Measurements from ENCODE around the gene MATR3.
"Not testable (repeated sequence)": the region's sequence is repeated elsewhere in the genome, so short reads cannot be mapped to it uniquely, and the experiment has no call there.

The MATR3 gene

DNA sequence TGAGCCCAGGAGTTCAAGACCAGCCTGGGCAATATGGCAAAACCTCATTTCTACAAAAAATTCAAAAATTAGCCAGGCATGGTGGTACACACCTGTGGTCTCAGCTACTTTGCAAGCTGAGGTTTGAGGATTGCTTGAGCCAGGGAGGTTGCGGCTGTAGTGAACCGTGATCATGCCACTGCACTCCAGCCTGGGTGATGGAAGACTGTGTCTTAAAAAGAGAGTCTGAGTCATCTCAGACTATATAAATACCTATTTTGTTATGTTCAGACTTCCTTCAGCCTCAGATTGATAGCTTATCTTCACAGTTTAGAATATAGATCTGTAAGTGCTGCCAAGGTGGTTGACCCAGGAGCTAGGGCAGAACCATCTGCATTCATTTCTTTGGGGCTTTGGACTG is 46.5 kb downstream of the MATR3 start:
- in situ Hi-C loops (cut with MboI; ENCODE audit: low pct_unique_long_range_greater_than_20kb, low sequenced_read_pairs) = no loop called here
- DNase-seq = no peak

- DNase-seq = no peak
- in situ Hi-C loops (cut with MboI; ENCODE audit: low pct_unique_long_range_greater_than_20kb, low sequenced_read_pairs) = no loop called here
Measured at GRCh38 chr5:139341187-139341688, 47.7 kb downstream of the MATR3 start.

DNA sequence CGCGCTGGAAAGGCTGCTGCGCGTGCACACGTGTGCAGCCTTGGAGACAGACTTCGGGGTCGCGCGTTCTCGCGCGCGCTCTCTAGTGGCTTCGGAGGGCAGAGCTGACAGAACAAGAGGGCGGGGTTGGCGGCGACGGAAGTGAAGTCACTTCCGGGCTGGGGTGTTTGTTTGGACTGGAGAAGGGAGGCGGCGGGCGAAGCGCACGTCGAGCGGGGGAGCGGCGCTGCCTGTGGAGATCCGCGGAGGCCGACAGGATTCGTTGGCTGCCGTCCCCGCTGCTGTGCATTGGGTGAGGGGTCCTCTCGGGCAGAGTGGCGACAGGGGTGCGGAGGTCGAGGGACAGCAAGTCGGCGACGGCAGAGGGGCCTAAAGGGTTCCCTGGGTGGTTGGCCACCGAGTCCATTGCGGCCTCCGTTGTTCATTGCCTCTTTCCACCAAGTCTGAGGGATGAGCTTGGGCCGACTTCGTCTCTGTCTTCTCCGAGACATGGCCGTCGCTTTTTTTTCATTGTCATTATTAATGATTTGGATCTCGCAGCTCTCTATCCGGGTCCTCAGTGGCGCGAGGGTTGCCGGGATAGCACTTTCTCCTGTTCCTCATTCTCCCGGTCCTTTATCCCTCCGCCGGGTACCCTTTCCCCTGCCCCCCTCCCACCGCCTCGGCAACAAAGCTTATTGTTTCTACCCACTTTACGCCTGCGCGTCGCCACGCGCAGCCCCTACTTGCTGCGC is 48.3 kb downstream of the MATR3 start, which contains the start of gene PAIP2:
Gene PAIP2 (plus strand): TSS at position 166 of the 734 bp plus-strand sequence. CDS start 21,931 bp downstream, outside the sequence.
- peak; percentile 100 for DNase-seq
- in situ Hi-C loops (cut with MboI; ENCODE audit: low pct_unique_long_range_greater_than_20kb, low sequenced_read_pairs) = no loop called here

GRCh38 chr5:139342423-139342723 is 48.8 kb downstream of the MATR3 start:
- DNase-seq = no peak
- in situ Hi-C loops (cut with MboI; ENCODE audit: low pct_unique_long_range_greater_than_20kb, low sequenced_read_pairs) = no loop called here

- no peak for DNase-seq
- in situ Hi-C loops (cut with MboI; ENCODE audit: low pct_unique_long_range_greater_than_20kb, low sequenced_read_pairs) = no loop called here
Measured at GRCh38 chr5:139343476-139343875, 49.9 kb downstream of the MATR3 start.

- in situ Hi-C loops (cut with MboI; ENCODE audit: low pct_unique_long_range_greater_than_20kb, low sequenced_read_pairs) = no loop called here
- no peak for DNase-seq
Measured at GRCh38 chr5:139344177-139344576, 50.6 kb downstream of the MATR3 start.

DNA sequence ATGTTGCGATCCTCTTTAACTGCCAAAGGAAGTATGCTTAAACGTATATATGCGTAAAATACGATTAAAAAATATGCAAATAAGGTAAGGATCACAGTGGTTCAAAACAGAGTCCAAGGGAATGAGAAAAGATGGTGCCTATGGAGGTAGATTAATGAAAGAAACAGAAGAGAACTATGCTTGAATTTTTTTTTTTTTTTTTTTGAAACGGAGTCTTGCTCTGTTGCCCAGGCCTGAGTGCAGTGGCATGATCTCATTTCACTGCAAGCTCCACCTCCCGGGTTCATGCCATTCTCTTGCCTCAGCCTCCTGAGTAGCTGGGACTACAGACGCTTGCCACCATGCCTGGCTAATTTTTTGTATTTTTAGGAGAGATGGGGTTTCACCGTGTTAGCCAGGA is 51.9 kb downstream of the MATR3 start:
- in situ Hi-C loops (cut with MboI; ENCODE audit: low pct_unique_long_range_greater_than_20kb, low sequenced_read_pairs); DNase-seq: not testable (repeated sequence)

GRCh38 chr5:139347863-139348262 is 54.3 kb downstream of the MATR3 start:
- in situ Hi-C loops (cut with MboI; ENCODE audit: low pct_unique_long_range_greater_than_20kb, low sequenced_read_pairs) = not testable (repeated sequence)

DNA sequence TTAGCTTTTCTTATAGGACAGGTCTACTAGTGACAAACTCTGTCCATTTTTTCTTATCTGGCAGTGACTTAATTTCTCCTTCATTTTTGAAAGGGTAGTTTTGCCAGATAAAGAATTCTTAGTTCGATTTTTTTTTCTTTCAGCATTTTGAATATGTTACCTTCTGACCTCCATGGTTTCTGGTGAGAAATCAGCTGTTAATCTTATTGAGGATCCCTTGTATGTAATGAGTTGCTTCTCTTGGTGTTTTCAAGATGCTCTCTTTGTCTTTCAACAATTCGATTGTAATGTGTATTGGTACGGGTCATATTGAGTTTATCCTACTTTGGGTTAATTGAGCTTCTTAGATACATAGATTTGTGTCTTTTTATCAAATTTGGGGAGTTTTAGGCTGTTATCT is 60.6 kb downstream of the MATR3 start:
- DNase-seq = no peak
- in situ Hi-C loops (cut with MboI; ENCODE audit: low pct_unique_long_range_greater_than_20kb, low sequenced_read_pairs) = no loop called here

More at GRCh38 chr5:139347863-139348262, 54.3 kb downstream of the MATR3 start:
- not testable (repeated sequence) for DNase-seq

- in situ Hi-C loops (cut with MboI; ENCODE audit: low pct_unique_long_range_greater_than_20kb, low sequenced_read_pairs); DNase-seq: not testable (repeated sequence)
Measured at GRCh38 chr5:139355900-139356299, 62.4 kb downstream of the MATR3 start.

DNA sequence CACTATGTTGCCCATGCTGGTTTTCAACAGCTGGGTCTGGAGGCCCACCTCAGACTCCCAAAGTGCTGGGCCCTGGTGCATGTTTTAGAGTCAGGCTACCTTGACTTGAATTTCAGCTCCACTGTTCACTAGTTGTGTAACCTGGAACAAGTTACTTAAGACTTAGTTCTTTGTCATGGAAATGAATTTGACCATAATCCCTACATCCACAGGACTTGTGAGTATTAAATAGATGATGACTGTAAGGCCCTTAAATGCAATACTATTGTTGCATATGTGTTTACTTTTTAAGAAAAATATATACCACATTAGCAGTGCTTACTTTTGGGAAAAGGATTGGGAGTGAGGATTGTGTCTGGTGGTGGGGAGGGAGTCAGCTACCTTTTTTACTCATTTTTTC is 64.5 kb downstream of the MATR3 start:
- no peak for DNase-seq
- in situ Hi-C loops (cut with MboI; ENCODE audit: low pct_unique_long_range_greater_than_20kb, low sequenced_read_pairs) = no loop called here

- no peak for DNase-seq
- in situ Hi-C loops (cut with MboI; ENCODE audit: low pct_unique_long_range_greater_than_20kb, low sequenced_read_pairs) = no loop called here
Measured at GRCh38 chr5:139360384-139360783, 66.8 kb downstream of the MATR3 start.

- no peak for DNase-seq
- in situ Hi-C loops (cut with MboI; ENCODE audit: low pct_unique_long_range_greater_than_20kb, low sequenced_read_pairs) = no loop called here
Measured at GRCh38 chr5:139361835-139362429, 68.4 kb downstream of the MATR3 start.

DNA sequence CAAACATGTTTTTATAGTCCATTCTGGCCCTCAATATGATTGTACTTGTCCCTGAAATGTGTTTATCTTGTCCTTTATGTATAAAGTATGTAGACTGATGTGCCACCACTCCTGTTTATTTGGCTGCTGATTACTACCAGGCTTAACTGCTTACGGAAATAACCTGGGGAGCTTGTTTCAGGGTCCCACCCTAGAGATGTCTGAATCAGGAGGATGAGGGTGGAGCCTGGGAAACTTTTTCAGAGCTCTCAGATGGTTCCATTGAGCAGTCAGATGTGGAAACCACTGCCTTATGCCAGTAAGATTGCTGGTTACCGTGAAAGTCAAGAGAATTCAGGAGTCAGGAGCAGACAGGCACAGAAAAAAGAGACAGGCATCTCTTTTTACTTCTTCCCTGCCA is 70.4 kb downstream of the MATR3 start:
- DNase-seq = no peak
- in situ Hi-C loops (cut with MboI; ENCODE audit: low pct_unique_long_range_greater_than_20kb, low sequenced_read_pairs) = no loop called here

DNA sequence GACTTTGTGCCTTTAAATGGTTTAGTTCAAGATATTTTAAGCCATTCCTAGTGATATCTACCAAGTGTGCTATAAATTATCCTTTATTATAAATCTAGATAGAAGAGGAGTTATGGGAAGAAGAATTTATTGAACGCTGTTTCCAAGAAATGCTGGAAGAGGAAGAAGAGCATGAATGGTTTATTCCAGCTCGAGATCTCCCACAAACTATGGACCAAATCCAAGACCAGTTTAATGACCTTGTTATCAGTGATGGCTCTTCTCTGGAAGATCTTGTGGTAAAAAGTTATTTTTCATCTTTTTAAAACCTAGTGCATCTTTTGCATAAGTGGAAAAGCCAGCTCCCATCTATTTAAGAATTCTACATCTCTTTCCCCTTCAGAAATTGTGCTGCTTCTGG is 70.9 kb downstream of the MATR3 start:
- DNase-seq = no peak
- in situ Hi-C loops (cut with MboI; ENCODE audit: low pct_unique_long_range_greater_than_20kb, low sequenced_read_pairs) = no loop called here

DNA sequence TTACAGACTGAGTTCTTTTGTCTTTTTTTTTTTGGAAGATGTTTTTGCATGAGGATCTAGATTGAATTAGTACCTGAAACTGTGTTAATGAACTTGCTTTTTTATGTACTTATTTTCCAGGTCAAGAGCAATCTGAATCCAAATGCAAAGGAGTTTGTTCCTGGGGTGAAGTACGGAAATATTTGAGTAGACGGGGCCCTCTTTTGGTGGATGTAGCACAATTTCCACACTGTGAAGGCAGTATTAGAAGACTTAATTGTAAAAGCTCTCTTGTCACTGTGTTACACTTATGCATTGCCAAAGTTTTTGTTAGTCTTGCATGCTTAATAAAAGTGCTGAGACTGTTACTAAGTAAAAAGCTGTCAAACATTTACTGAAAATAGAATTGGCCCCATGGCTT is 75.1 kb downstream of the MATR3 start:
- in situ Hi-C loops (cut with MboI; ENCODE audit: low pct_unique_long_range_greater_than_20kb, low sequenced_read_pairs) = no loop called here
- DNase-seq = peak; percentile 36

- DNase-seq = no peak
- in situ Hi-C loops (cut with MboI; ENCODE audit: low pct_unique_long_range_greater_than_20kb, low sequenced_read_pairs) = no loop called here
Measured at GRCh38 chr5:139369181-139369580, 75.6 kb downstream of the MATR3 start.

DNA sequence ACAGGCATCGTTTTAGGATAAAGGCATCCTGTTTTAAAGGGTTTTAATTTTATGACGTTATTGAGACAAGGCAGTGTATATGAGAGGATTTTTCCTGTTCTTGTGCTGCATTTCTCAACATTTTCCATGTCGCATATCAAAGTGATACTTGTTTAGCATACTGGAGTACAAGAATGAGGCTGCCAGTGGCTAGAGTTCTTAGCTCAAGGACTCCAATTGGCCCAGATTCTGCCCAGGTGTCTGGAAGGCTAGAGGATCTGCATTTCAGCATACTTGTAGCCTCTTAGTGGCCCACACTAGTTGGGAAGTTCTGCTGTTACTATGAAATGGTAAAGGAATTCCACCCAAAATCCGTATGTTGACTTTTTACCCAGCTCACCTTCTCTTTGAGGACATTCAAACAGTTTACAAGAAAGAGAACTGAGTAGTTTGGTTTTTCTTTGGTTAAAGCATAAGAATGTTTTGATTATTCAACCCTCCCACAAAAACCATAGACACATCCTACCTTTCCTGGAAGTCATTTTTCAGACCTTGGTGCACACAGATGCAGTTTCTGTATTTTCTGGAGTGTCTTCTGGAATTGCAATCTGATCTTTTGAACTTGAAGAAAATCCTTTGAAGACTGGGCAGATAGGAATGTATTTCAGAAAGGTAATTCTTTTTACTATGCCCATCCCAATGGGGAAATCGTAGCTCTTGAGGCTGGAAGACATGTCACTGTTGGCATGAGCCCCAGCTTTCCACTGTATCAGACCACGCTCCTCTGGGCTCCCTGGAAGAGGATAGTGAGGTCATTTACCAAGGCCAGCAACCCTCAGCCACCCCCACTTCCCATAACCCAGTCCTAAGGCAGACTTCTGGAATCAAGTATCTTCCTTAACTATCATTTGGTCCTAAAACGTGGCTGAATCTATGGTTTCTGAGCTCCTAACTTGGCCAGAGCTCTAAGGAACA is 78.2 kb downstream of the MATR3 start:
- DNase-seq = no peak
- in situ Hi-C loops (cut with MboI; ENCODE audit: low pct_unique_long_range_greater_than_20kb, low sequenced_read_pairs) = no loop called here

DNA sequence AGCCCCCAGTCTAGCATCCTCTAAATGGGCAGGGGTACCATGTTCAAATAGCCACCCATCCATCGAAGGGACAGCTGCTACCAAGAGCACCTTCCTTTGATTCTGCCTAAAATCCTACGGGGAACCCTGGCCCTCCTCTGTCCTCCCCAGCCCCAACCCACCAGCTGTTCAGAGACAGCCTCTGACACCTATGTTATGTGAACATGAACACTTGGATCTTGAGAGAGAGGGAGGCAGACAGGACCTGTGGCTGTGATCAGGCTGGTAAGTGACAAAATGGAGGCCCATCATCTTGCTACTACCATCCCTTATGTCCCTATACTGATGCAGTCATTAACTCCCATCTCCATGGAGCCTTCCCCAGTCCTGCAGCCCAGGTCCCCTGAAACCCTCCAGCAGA is 81.4 kb downstream of the MATR3 start:
- no peak for DNase-seq
- in situ Hi-C loops (cut with MboI; ENCODE audit: low pct_unique_long_range_greater_than_20kb, low sequenced_read_pairs) = no loop called here

- no peak for DNase-seq
- in situ Hi-C loops (cut with MboI; ENCODE audit: low pct_unique_long_range_greater_than_20kb, low sequenced_read_pairs) = no loop called here
Measured at GRCh38 chr5:139376364-139376763, 82.8 kb downstream of the MATR3 start.

Data from KBM-7 (cell line).